Muscle of leg (tissue), 11 donors: ENCODE measurements around the gene TYW1B. TPM values are rescaled to one million over a fixed set of nuclear protein-coding genes. Genes with fewer than 3 reads are reported as not detected.
A peak's percentile ranks its signal among the peaks of the same experiment; 100 is the strongest.
"Not testable (repeated sequence)": the region's sequence is repeated elsewhere in the genome, so short reads cannot be mapped to it uniquely, and the experiment has no call there.

ENCODE experiments used
- DNase-seq: peaks from one replicate; pipeline ENCODE4 v3.0.0; 2013
- H3K27ac ChIP-seq: one replicate; pipeline ENCODE4 v1.5.1; 2013; ENCODE audit warnings: mild to moderate bottlenecking, low read length, control low read depth
- H3K27me3 ChIP-seq: one replicate; pipeline ENCODE4 v1.6.1; 2013; ENCODE audit warnings: low read length; ENCODE audit not compliant: control insufficient read depth, insufficient read depth
- H3K36me3 ChIP-seq: one replicate; pipeline ENCODE4 v1.6.1; 2013; ENCODE audit warnings: low read length; ENCODE audit not compliant: control insufficient read depth, insufficient read depth
- H3K4me1 ChIP-seq: one replicate; pipeline ENCODE4 v1.6.1; 2013; ENCODE audit warnings: low read length; ENCODE audit not compliant: control insufficient read depth, insufficient read depth
- H3K4me3 ChIP-seq: one replicate; pipeline ENCODE4 v1.5.1; 2013; ENCODE audit warnings: low read length, control low read depth
- H3K9me3 ChIP-seq: replicated peaks from 2 replicates; pipeline ENCODE4 v1.6.1; 2013; ENCODE audit warnings: low read depth, low read length; ENCODE audit not compliant: control insufficient read depth
- WGBS: methylation state at CpG from one replicate; pipeline ENCODE4 v1.1.5; 2013; ENCODE audit warnings: missing lambda C conversion rate; ENCODE audit not compliant: insufficient coverage; 5-methylcytosine and 5-hydroxymethylcytosine counted together
- polyA plus RNA-seq, 8 donors: library from polyadenylated mRNA; unstranded; fragments of 120-200 nt; gene quantifications; one replicate each; pipeline versions ENCODE4 v1.2.1 to v1.2.3, GENCODE V29; 2013; ENCODE audit warnings: inconsistent platforms in 1 of 8, low replicate concordance in 1 of 8; ENCODE audit not compliant: insufficient read length in 8 of 8, insufficient read depth in 1 of 8
- total RNA-seq: library from RNA; stranded (reverse); fragments of 120-200 nt; gene quantifications from one replicate; pipeline ENCODE4 v1.2.4, GENCODE V29; 2013

The TYW1B gene
- total and polyA plus RNA-seq, 9 donors, result 3.0 to 10.3 (median 4.6) TPM

DNA sequence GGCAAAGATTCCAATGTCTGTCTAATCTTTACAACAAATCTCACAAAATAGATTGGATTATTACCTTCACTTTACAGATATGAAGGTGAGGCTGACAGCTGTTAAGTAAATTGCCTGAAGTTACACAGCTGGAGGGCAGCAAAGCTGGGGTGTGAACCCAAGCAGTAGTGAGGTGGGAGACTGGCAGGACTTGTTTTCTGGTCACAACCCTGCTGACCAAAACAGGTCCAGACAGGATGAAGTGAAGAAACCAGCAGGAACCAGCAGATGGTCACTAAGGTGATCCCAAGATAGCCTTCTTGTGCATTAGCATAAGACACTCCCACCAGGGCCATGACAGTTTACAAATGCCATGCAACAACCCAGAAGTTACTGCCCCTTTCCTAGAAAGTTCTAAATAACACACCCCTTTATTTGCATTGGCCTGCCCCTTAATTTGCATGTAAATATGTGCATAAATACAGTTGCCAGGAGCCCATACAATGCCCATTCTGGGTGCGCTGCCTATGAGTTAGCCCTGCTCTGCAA lies 195.2 kb downstream of the TYW1B start:
- WGBS, result no CpG with 5 or more reads among the region's 1 CpG
- not testable (repeated sequence) for H3K27me3 ChIP-seq, H3K4me1 ChIP-seq, H3K9me3 ChIP-seq, H3K36me3 ChIP-seq, H3K27ac ChIP-seq, DNase-seq, H3K4me3 ChIP-seq

DNA sequence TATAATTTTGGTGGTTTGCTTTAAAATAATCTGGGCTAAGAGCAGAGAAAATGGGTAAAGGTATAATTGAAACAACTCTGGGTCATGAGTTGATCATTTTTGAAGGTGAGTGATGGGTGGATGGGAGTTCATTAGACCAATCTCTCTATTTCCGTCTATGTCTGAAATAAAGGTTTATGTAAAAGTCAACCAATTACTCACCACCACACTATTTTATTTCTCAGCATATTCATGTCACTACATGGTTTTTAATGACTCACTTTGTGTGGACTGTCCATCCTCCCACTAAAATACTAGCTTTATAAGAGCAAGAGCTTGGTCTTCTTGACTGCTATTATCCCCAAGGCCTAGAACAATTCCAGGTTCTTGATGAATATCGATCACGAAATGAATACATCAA lies 199.6 kb downstream of the TYW1B start:
- not testable (repeated sequence) for H3K27me3 ChIP-seq, DNase-seq, H3K4me1 ChIP-seq, H3K4me3 ChIP-seq, H3K27ac ChIP-seq, H3K9me3 ChIP-seq, H3K36me3 ChIP-seq
- WGBS, result no CpG with 5 or more reads among the region's 3 CpGs

DNA sequence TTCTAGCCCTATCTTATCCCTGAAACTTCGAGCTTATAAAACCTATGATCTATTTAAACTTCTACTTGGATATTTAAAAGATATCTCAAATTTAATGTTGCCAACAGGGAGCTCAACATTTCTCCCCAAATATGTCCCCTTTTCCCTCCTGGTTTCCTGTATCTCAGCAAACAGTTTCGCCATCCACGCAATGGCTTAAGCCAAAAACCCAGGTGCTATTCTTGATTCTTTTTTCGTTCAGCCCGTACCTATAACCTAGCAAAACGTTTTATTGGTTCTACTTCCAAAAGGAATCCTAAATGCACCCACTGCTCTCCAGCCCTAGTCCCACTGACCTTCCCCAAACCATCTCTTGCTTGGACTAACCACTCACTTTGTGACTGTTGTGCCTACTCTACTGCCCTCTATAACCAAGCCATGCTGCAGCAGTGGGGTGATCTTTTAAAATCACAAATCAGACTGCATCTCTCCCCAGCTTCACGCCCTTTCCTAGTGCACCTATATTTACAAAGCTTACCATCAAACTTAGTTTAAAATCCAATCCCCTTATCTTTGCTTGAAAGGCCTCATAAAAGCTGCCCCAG lies 201.5 kb downstream of the TYW1B start:
- H3K36me3 ChIP-seq, H3K27ac ChIP-seq, DNase-seq, H3K4me3 ChIP-seq, H3K9me3 ChIP-seq, H3K27me3 ChIP-seq, H3K4me1 ChIP-seq: not testable (repeated sequence)
- 79% methylated on average over 5 of the region's 7 CpGs for WGBS

DNA sequence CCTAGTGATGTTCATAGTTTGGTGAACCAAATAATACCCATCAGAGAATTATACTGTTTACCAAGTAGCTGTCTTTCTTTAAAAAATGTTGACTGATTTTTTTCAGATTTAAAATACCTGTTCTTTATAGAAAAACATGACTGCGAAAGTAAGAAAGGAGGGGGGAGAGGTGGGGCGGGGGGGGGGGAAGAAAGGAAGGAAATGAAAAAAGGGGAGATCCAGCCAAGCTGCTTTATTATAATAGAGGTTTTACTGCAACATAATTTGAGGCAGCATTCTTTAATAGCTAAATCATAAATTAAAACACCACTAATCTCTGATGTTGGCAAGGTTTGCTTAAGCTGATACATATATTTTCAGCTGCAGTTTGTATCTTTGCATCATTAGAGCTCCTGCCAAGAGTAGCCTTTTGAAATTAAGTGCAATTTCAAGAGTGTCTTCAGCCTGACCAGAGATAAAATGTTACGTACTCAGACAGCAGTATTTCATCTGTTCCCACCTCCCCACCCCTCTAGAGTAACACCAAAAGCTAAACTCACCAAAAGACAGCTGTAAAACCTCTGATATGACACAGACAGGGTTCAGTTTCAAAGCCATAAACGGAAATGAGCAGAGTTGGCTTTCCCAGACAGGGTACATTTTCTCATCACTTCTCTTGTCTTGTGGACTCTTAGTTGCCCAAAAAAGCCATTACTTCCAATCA lies 202.1 kb downstream of the TYW1B start:
- H3K4me1 ChIP-seq, result not testable (repeated sequence)
- WGBS, result no CpG with 5 or more reads among the region's 4 CpGs

DNA sequence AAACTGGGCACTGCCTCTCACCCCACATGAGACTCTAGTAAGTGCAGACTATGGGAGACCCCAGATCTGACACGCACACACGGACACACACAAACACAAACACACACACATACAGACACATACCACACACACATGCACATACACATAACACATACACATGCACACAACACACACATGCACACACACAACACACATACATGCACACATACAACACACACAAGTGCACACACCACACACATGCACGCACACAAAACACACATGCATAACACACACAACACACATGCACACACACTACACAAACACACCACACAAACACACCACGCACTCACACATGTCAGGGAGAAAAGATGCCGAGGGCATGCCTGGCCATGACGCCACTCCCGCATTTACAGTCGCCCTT lies 205.5 kb downstream of the TYW1B start:
- DNase-seq, result no peak
- Histone ChIP-seq H3K4me3 (no peak overlapping the region), H3K27ac (no peak overlapping the region), H3K27me3 (no peaks in the 10 kb centered on the region), H3K4me1 (peaks cover 8% of the 10 kb centered on the region), H3K9me3 (no peaks in the 10 kb centered on the region), H3K36me3 (no peaks in the 10 kb centered on the region)
- WGBS, result 94% methylated on average over 3 of the region's 8 CpGs

More for the DNA sequence above, 202.1 kb downstream of the TYW1B start:
- not testable (repeated sequence) for H3K9me3 ChIP-seq, H3K27me3 ChIP-seq, H3K36me3 ChIP-seq, H3K27ac ChIP-seq, DNase-seq, H3K4me3 ChIP-seq

DNA sequence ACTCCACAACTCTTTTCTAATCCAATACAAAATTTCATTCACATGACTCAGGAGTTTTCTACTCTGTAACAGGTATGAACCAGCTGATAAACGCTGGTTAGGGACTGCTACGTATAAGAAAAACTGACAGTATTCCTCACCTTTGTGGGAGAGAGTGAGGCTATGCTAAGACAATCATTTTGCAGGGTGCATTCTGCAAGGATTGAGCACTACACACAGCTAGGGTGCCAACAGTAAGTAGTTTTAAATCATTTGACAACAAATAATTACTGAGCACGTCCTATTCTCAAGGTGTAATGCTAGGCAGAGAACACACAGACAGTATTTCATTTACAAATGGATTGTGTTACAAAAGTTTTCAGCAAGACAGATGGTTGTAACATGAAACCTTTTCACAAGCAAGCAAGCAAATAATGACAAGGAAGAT lies 206.2 kb downstream of the TYW1B start:
- H3K27me3 ChIP-seq, H3K9me3 ChIP-seq, H3K36me3 ChIP-seq, H3K4me3 ChIP-seq, H3K27ac ChIP-seq, DNase-seq, H3K4me1 ChIP-seq: not testable (repeated sequence)
- no CpG with 5 or more reads among the region's 3 CpGs for WGBS

DNA sequence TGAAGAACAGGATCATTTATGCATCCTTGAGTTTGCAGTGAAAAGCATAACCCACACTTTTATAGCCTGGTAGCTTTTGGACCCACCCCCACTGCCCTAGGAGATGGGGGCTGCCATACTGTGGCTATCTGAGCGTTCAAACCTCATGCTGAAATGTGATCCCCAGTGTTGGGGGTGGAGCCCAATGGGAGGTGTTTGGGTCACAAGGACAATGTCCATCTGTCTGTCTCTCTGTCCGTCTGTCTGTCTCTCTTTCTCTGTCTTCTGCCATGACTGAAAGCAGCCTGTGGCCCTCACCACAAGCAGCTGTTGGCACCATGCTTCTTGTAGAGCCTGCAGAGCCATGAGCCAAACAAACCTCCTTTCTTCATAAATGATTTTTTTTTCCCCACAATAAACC lies 207.1 kb downstream of the TYW1B start:
- not testable (repeated sequence) for H3K36me3 ChIP-seq, H3K4me1 ChIP-seq, H3K4me3 ChIP-seq, H3K27ac ChIP-seq, DNase-seq, H3K9me3 ChIP-seq, H3K27me3 ChIP-seq
- 71% methylated on average over 2 of the region's 2 CpGs for WGBS

DNA sequence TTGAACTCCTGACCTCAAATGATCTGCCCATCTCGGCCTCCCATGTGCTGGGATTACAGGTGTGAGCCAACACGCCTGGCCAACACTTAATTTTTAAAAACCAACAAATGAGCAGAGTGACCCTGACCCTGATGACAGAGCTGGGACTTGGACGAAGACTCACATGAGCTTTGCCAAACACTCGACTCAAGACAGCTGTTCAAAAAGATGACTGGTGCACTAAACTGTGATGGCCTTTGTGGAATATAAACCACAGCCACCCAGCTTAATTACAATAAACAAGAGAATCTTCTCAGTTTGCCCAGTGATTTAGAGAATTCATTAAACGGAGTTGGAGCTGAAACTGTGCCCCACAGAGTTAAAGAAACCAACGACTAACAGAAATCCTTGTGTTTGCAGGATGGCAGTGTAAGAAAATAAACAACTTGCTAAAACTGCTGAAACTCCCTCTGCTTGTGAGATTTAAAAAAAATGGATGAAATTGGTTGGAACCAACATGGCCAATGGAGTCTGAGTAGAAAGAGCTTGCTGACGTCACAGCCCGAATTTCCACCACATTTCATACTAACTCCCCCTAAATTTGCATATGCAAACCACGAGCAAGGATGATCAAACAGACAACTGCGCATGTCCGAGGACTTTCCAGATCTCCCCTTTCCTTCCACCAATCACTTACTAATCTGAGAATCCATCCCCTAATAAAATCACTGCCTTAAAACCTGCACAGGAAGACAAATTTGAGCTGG lies 209.4 kb downstream of the TYW1B start:
- H3K4me1 ChIP-seq, H3K36me3 ChIP-seq, H3K9me3 ChIP-seq, H3K4me3 ChIP-seq, H3K27me3 ChIP-seq: not testable (repeated sequence)
- peak; percentile 69 for DNase-seq
- H3K27ac ChIP-seq, result peak overlapping the region; percentile 35
- 94% methylated on average over 3 of the region's 11 CpGs for WGBS

DNA sequence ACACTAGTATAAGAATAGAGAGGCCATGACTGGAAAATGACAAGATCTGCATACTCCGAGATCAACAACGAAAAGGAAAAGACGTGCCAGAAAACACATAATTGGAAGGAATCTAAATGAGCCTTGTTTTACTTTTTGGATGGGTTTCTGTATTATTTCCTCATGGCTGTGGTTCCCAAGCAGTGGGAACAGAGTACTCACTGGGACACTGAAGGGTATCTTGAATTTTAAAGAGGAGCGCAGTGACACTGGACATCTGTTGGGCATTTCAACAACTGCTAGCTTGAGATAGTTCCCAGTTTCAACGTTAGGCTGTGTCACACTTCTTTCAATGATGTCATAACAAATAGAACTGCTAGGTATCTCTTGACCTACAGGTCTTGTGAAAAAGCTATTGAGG lies 218.2 kb downstream of the TYW1B start:
- not testable (repeated sequence) for H3K4me3 ChIP-seq, H3K27ac ChIP-seq, H3K27me3 ChIP-seq, H3K9me3 ChIP-seq, H3K36me3 ChIP-seq, DNase-seq, H3K4me1 ChIP-seq
- no CpG with 5 or more reads among the region's 5 CpGs for WGBS

DNA sequence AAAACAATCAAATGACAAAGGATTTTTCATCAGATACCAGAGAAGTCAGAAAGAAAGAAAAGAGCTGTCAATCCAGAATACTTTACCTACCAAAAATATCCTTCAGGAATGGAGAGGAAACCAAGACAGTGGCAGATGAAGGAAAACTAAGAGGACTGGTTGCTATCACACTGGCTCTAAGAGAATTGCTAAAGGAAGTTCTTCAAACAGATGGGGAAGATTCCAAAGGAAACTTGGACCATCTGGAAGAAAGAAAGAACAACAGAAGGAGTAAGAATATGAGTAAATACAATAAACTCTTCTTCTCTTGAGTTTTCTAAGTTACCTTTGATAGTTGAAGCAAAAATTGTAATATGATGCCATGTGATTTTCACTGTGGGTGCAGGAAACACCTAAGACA lies 220.0 kb downstream of the TYW1B start:
- not testable (repeated sequence) for H3K4me1 ChIP-seq, H3K4me3 ChIP-seq, H3K27me3 ChIP-seq, H3K9me3 ChIP-seq, H3K27ac ChIP-seq, H3K36me3 ChIP-seq, DNase-seq
